Kidney (tissue), 14 donors: ENCODE data around the gene PLEKHH1. TPM values are rescaled to one million over a fixed set of nuclear protein-coding genes. Genes with fewer than 3 reads are reported as not detected.
A peak's percentile ranks its signal among the peaks of the same experiment; 100 is the strongest.

Experiments used
- DNase-seq, 5 donors: peaks; one replicate each; pipeline ENCODE4 v3.0.0-alpha.2; 2013 to 2020
- FAIRE-seq: peaks from 2 replicates; lab custom pipeline; 2012; peaks lifted over from hg19 to GRCh38; lab: Jason Lieb, UNC
- H3K27ac ChIP-seq, 2 donors: one replicate each; pipeline ENCODE4 v1.7.0; 2013; ENCODE audit warnings: low read depth in 2 of 2, low read length in 2 of 2, inconsistent platforms in 1 of 2
- H3K27me3 ChIP-seq: one replicate; pipeline ENCODE4 v1.7.1; 2013; ENCODE audit warnings: low read length, inconsistent platforms; ENCODE audit not compliant: control insufficient read depth, insufficient read depth
- H3K36me3 ChIP-seq, 3 donors: one replicate each; pipeline versions ENCODE4 v1.7.0 to v1.7.1; 2013; ENCODE audit warnings: low read length in 3 of 3, control low read depth in 1 of 3, inconsistent platforms in 1 of 3; ENCODE audit not compliant: insufficient read depth in 3 of 3, control insufficient read depth in 2 of 3
- H3K4me1 ChIP-seq, 3 donors: one replicate each; pipeline versions ENCODE4 v1.7.0 to v1.7.1; 2013; ENCODE audit warnings: low read length in 3 of 3, inconsistent platforms in 1 of 3, low read depth in 1 of 3; ENCODE audit not compliant: control insufficient read depth in 2 of 3, insufficient read depth in 2 of 3
- H3K4me3 ChIP-seq, 3 donors: one replicate each; pipeline versions ENCODE4 v1.7.0 to v1.8.1; 2013; ENCODE audit warnings: low read length in 3 of 3, control low read depth in 1 of 3, inconsistent platforms in 1 of 3
- H3K9ac ChIP-seq, 3 donors: one replicate each; pipeline versions ENCODE4 v1.7.0 to v1.7.1; 2013; ENCODE audit warnings: low read length in 3 of 3, control low read depth in 1 of 3, inconsistent platforms in 1 of 3
- H3K9me3 ChIP-seq, 3 donors: one replicate each; pipeline versions ENCODE4 v1.7.0 to v1.7.1; 2013; ENCODE audit warnings: low read length in 3 of 3, control low read depth in 1 of 3, inconsistent platforms in 1 of 3; ENCODE audit not compliant: control insufficient read depth in 2 of 3, insufficient read depth in 1 of 3
- CTCF ChIP-seq: IDR thresholded peaks from 3 replicates; pipeline ENCODE4 v1.5.1; 2012; ENCODE audit warnings: mild to moderate bottlenecking, moderate library complexity, borderline replicate concordance; ENCODE audit not compliant: insufficient read depth; ENCODE audit errors: extremely low read depth
- intact Hi-C: fragments of 100-400 bp; cut with DNase I; formaldehyde crosslinking; loops from one replicate; pipeline ENCODE4 v1.11.1; 2022
- polyA plus RNA-seq: library from polyadenylated mRNA; stranded (reverse); fragments of 350-450 nt; fragmentation: Illumina TruSeq; extraction: RNeasy Lipid Tissue Mini Kit (QIAGEN cat#74804); gene quantifications from one replicate; pipeline ENCODE4 v1.2.3, GENCODE V29; 2014; ENCODE audit warnings: low read depth, low replicate concordance; ENCODE audit not compliant: insufficient read depth
- total RNA-seq: library from RNA; stranded (reverse); fragmentation: NEBNext Ultra II Directional; extraction: Animal tissue kit (Norgen Biotek cat#: 25700); gene quantifications from one replicate; pipeline ENCODE4 v1.2.1, GENCODE V29; 2021
- donor health status: control.
- donor health status: control.
- donor health status: control.
- donor health status: control.
- donor health status: control.
- donor health status: DM: yes; HTN: yes; CAD: no.
- donor health status: Normal renal cell carcinoma (clear cell type).

The PLEKHH1 gene
- total and polyA plus RNA-seq, 2 donors from 2014 or later = 9.1 to 26.2 TPM

- Histone ChIP-seq H3K36me3 (no peaks in the 10 kb centered on the region), H3K4me1 (peaks cover 0 to 3% (median 0%) of the 10 kb centered on the region in 3 donors), H3K4me3 (no peak overlapping the region), H3K9ac (no peak overlapping the region), H3K27me3 (no peaks in the 10 kb centered on the region), H3K9me3 (no peaks in the 10 kb centered on the region), H3K27ac (no peak overlapping the region)
- FAIRE-seq (no peak), DNase-seq (no peak)
- no peak for TF ChIP-seq CTCF
- intact Hi-C loops = loop anchor here (5.0 kb wide), 1 partner anchor 142 kb away; no protein-coding TSS in a partner anchor
These were observed 36.7 kb downstream of the PLEKHH1 start for GRCh38 chr14:67569651-67570290.

DNA sequence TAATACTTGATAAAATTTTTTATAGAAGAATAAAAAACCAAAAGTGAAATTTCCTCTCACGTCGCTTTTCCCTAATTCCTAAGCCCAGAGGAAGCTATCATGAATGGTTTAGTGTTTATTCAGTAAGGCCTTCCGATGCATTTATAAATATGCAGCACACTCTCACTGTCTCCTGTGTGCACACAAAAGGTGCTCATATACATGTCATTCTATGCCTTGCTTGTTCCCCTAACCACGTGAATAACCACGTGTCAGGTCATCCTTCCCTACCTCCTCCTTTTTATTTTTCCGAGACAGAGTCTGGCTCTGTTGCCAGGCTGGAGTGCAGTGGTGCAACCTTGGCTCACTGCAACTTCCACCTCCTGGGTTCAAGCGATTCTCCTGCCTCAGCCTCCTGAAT is 37.4 kb downstream of the PLEKHH1 start:
- no peak for TF ChIP-seq CTCF
- Histone ChIP-seq H3K27ac (no peak overlapping the region), H3K4me1 (peaks cover 0 to 3% (median 0%) of the 10 kb centered on the region in 3 donors), H3K27me3 (no peaks in the 10 kb centered on the region), H3K9me3 (no peaks in the 10 kb centered on the region), H3K36me3 (no peaks in the 10 kb centered on the region), H3K9ac (no peak overlapping the region), H3K4me3 (no peak overlapping the region)
- DNase-seq (no peak), FAIRE-seq (no peak)
- intact Hi-C loops = no loop called here

DNA sequence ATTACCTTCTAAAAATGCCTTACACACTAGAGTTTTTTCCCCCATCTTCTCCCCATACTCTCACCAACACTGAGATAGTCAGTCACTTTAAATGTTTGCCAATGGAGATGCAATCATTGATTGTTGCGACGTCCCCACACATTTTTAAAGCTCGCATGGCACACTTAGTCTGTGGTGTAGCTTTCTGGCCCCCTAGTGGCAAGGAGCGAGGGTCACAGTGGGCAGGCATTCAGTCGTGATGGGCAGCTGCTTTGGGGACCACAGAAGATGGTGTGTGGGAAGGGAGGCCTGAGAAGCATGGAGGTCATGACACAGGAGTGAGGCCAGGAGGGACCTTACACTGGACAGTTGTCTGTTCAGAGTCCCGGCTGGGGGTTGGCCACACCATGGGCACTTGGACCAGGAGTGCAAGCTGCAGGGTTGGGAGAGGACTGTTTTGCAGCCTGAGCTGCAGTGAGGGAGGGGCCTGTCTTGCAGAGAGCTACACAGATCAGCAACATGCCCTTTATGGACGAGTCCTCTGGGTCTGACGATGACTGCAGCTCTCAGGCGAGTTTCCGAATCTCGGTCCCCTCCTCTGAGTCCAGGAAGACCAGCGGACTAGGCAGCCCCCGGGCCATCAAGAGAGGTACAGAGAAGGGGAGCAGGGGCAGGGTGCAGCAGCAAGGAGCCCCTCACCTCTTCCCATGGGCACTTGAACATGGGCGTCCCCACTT is 38.3 kb downstream of the PLEKHH1 start:
- FAIRE-seq (no peak), DNase-seq (peak in 4 of 5 donors; percentile 70 to 75 (median 72))
- Histone ChIP-seq H3K4me3 (no peak overlapping the region), H3K27me3 (no peaks in the 10 kb centered on the region), H3K4me1 (peaks cover 0 to 8% (median 5%) of the 10 kb centered on the region in 3 donors), H3K9me3 (no peaks in the 10 kb centered on the region), H3K27ac (no peak overlapping the region), H3K36me3 (no peaks in the 10 kb centered on the region), H3K9ac (no peak overlapping the region)
- TF ChIP-seq CTCF = peak; percentile 80
- intact Hi-C loops = no loop called here
